AG04449 (cell line): ENCODE results near the gene PUDP.

Experiments used
- CTCF ChIA-PET: fragments of 350-600 bp; formaldehyde crosslinking; extraction: SDS; loops from one replicate; lab custom pipeline; 2021; ENCODE audit warnings: antibody characterized with exemption; lab: Yijun Ruan, JAX
- POLR2A ChIA-PET: fragments of 400-600, 350-600 bp; formaldehyde crosslinking; extraction: SDS; loops from one replicate; lab custom pipeline; 2020; ENCODE audit warnings: antibody characterized with exemption, inconsistent platforms; lab: Yijun Ruan, JAX
- DNase-seq: peaks from one replicate; pipeline ENCODE4 v3.0.0-alpha.2; 2010; ENCODE audit warnings: low read depth, low spot score
- H3K4me3 ChIP-seq: 2 replicates; pipeline ENCODE4 v1.5.1; 2011; ENCODE audit warnings: low read depth, mild to moderate bottlenecking, control low read depth, low read length
- CTCF ChIP-seq: IDR thresholded peaks from one replicate; pipeline ENCODE4 v1.5.1; 2011; ENCODE audit warnings: mild to moderate bottlenecking, moderate library complexity, low read length, control low read depth, inconsistent platforms; ENCODE audit not compliant: insufficient read depth; ENCODE audit errors: missing control alignments

Gene PUDP

DNA sequence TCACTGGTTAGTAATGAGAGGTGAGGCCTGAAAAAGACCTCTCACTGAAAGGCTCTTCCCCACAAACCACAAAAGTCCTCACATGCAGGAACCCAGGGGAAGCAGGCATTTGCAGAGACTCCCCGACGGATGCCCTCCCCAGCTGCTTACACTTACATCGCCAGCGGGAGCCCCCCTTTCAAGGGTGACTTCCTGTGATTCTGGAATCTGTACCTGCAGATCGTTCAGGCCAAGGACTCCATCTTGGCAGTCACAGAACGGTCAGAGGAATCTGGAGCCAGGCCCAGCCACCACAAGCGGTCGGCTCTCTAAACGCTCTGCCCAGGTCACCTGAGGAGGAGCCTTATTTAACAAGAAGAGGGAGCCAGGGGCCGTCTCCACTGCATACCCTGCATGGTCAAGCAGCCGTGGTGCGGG is 71.7 kb downstream of the PUDP start:
- no peak for DNase-seq
- ChIA-PET POLR2A (no interaction called here), CTCF (no interaction called here)

GRCh38 chrX:7074908-7075204 is 73.1 kb downstream of the PUDP start:
- ChIA-PET POLR2A (no interaction called here), CTCF (no interaction called here)
- H3K4me3 ChIP-seq, result no peak overlapping the region
- TF ChIP-seq CTCF, result no peak
- no peak for DNase-seq

More for the DNA sequence above, 71.7 kb downstream of the PUDP start:
- no peak for TF ChIP-seq CTCF
- no peak overlapping the region for H3K4me3 ChIP-seq

DNA sequence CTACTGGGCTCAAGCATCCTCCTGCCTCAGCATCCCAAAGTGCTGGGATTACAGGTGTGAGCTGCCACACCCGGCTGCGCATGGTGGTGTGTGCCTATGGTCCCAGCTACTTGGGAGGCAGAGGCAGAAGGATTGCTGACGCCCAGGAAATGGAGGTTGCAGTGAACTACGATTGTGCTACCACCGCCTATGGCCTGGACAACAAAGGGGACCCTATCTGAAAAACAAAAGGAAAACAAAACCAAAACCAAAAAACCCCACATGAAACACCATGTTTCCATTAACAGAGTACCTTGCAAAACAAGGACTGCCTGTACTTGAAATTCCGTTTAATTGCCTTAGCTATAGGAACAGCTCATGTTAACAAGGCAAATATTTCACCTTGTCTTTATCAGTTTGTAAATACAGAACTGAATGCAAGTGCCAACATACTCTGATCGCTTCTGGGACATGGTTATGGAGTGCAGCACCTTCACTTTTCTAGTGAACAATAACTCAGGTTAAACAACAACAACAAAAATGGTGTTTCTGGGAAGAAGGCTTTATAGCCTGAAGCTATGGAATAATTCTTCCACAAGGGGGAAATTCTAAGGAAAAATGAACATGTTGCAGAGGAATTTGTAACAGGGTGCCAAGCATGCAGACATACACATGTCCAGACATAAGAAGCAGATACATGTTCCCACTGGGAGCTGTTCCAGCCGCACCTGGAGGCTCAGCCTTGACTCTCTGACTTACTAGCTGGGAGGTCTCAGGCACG is 73.6 kb downstream of the PUDP start:
- no peak for DNase-seq
- CTCF ChIA-PET, result no interaction called here
- TF ChIP-seq CTCF, result no peak
- POLR2A ChIA-PET, result no interaction called here
- H3K4me3 ChIP-seq, result no peak overlapping the region

- no peak for TF ChIP-seq CTCF
- ChIA-PET CTCF (no interaction called here), POLR2A (no interaction called here)
- DNase-seq, result no peak
- no peak overlapping the region for H3K4me3 ChIP-seq
Observed at GRCh38 chrX:7073336-7073735, 74.6 kb downstream of the PUDP start.

DNA sequence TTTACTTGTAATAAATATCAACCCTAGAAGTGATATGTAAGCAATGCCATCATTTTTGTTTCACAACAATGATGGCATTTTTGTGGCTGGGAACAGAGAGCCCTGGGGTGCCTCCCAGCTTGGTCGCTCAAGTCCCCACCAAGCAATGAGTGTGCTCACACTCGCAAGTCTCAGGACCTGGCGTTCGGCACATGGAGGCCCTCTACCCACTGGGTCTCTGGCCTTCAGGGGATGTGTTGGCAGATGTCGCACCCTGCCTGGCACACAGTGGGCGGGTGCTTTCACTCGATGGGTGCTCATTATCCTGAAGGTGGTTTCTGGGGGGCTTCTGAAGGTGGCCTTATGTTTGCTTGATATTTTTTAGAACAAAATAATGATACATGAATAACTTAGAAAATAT is 75.1 kb downstream of the PUDP start:
- H3K4me3 ChIP-seq, result no peak overlapping the region
- CTCF ChIA-PET, result no interaction called here
- no peak for DNase-seq
- TF ChIP-seq CTCF, result no peak
- POLR2A ChIA-PET, result no interaction called here

DNA sequence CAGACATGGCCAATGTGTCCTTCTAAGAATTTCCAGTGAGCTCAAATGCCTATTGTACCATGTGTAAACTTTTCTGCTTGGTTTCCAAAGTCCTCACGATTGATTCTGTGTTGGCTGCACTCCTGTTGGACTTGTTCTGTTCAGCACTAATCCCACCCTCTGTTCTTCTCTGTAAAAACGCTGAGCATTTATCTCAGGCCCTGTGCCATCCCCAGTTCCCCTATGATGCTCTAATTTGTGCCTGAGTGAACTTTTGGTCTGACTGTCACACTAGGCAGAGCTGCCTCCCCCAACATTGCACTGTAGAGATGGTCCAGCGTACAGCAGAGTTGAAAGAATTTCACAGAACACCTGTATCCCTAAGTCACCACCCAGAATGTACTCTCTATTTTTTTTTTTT is 76.6 kb downstream of the PUDP start:
- CTCF ChIA-PET, result no interaction called here
- TF ChIP-seq CTCF, result no peak
- no peak overlapping the region for H3K4me3 ChIP-seq
- DNase-seq, result no peak
- POLR2A ChIA-PET, result no interaction called here
